NB4 (cell line): Measurements from ENCODE around the gene VPS8.

Source experiments
- DNase-seq: peaks from one replicate; pipeline ENCODE4 v3.0.0; 2010; ENCODE audit warnings: low read depth
- H3K4me3 ChIP-seq: one replicate; pipeline ENCODE4 v1.5.1; 2011; ENCODE audit warnings: mild to moderate bottlenecking, low read depth, low read length, moderate library complexity
- MYC ChIP-seq: IDR thresholded peaks from 2 replicates; pipeline ENCODE4 v1.6.1; 2011; ENCODE audit warnings: low read depth, low read length
- POLR2A ChIP-seq: IDR thresholded peaks from 2 replicates; pipeline ENCODE4 v1.6.1; 2011; ENCODE audit warnings: mild to moderate bottlenecking; ENCODE audit not compliant: insufficient read length; ENCODE audit errors: extremely low read depth
- TF ChIP-seq, protein P1 (sequence below): IDR thresholded peaks from one replicate; pipeline ENCODE4 v1.5.1; 2012; ENCODE audit warnings: low read depth, low read length
- TF ChIP-seq, protein P2 (sequence below): IDR thresholded peaks from 2 replicates; pipeline ENCODE4 v1.6.1; 2011; ENCODE audit warnings: low read depth, low read length

The VPS8 gene

DNA sequence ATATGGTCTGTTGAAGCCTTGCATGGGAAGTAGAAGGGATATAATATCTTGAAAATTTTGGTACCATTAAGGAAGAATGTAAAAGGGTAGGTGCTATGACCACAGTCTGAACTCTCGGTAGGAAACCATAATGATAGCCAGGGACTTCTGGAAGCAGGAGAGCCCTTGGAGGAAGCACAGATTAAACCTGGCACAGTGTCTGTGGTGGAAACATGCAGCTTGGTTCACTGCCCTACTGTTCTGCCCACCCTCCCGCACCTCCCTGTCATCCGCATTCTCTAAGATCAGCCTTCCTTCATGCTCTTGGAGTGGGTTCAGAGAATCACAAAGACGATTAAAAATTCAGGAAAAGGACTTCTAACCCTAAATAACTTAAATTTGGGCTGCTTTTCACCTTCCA lies 20.9 kb downstream of the VPS8 start:
- no peak for DNase-seq
- TF ChIP-seq POLR2A, result no peak
- TF ChIP-seq, protein P1, sequence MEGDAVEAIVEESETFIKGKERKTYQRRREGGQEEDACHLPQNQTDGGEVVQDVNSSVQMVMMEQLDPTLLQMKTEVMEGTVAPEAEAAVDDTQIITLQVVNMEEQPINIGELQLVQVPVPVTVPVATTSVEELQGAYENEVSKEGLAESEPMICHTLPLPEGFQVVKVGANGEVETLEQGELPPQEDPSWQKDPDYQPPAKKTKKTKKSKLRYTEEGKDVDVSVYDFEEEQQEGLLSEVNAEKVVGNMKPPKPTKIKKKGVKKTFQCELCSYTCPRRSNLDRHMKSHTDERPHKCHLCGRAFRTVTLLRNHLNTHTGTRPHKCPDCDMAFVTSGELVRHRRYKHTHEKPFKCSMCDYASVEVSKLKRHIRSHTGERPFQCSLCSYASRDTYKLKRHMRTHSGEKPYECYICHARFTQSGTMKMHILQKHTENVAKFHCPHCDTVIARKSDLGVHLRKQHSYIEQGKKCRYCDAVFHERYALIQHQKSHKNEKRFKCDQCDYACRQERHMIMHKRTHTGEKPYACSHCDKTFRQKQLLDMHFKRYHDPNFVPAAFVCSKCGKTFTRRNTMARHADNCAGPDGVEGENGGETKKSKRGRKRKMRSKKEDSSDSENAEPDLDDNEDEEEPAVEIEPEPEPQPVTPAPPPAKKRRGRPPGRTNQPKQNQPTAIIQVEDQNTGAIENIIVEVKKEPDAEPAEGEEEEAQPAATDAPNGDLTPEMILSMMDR, result no peak
- TF ChIP-seq MYC, result no peak
- TF ChIP-seq, protein P2, sequence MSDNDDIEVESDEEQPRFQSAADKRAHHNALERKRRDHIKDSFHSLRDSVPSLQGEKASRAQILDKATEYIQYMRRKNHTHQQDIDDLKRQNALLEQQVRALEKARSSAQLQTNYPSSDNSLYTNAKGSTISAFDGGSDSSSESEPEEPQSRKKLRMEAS, result no peak
- no peak overlapping the region for H3K4me3 ChIP-seq

DNA sequence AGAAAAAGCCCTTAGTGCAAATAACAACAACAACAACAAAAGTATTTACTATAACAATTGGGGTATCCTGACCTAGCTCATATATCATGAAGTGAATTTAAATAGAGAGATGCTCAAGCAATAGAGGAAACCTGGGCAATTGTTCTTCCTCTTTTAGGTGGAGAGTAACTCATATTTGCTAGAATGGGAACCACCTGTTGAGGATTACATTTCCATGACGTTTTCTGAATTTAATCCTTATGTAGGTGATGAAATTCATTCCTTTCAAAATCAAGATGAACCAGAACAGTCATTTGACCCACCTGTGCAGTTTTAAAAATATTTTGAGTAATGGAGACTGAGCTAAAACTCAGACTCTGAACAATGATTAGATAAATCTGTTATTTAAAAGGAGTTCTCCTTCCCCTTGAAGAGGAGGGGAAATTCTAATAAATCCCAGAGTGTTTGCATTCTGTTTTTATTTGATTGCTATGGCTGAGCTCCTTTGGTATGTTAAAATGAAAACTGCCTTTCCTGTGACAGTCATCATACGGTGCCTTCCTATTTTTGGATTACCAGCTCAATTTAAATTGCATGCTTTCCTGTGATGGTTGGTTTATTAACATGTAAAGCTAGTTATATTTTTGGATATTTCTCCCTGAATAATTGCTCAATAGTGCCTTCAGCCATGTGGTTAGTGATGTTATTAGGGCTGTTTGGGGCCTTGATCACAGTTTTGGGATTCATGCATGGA lies 24.3 kb downstream of the VPS8 start:
- TF ChIP-seq, protein P2, result no peak
- H3K4me3 ChIP-seq, result no peak overlapping the region
- DNase-seq, result no peak

DNA sequence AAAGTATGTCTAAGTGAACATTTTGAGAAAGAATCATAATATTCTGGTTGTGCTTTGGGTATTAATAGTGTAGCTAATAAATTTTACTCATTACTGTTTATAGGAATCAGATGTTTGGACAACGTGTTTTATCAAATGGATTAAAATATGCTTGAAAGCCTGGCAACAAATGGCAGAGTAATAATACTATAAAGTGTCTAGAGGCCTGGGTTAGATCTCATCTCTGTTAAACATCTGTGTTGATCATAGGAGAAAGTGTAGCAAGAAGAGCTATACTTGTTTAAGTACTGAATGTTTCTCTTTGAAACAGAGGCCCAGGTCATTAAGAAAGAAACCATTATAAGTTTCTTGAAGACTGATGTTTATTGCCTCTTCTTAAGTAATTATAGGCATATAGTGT lies 30.5 kb downstream of the VPS8 start:
- TF ChIP-seq MYC, result no peak
- no peak for TF ChIP-seq POLR2A
- TF ChIP-seq, protein P2, result no peak
- TF ChIP-seq, protein P1, result no peak
- H3K4me3 ChIP-seq, result no peak overlapping the region
- no peak for DNase-seq

DNA sequence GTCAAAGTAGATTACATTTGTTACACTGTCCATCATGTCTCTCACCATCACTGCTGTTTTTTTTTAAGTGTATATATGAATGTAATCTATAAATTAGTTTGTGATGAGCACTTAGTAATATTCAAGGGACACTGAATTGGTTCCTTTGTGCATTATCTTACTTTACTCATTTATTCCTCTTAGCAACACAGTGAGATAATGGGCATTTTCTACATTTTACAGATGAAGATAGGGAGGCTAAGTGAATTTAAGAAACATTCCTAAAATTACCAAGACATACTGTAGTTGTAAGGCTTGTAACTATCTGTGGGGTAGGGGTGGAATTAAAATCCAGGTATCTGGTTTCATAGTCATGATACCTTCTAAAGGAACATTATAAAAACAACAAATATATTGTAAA lies 33.9 kb downstream of the VPS8 start:
- TF ChIP-seq, protein P2, result no peak
- H3K4me3 ChIP-seq, result no peak overlapping the region
- no peak for DNase-seq

DNA sequence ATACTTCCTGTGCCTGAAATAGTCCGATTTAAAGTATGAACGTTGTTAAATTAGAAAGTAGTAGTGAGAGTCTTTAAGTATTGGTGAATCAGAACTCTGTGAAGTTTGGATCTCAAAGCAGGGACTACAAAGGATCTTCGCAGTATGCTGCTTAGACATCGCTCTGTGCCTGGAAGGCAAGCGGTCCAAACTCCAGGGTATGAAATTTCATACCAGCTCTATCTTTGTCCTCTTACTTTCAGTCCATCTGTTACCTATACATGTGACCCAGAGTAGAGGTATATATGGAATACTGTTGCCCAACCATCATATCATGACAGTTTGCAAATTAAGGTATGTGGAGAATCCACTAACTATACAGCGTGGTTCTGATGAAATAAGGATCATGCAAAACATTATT lies 34.5 kb downstream of the VPS8 start:
- DNase-seq, result no peak
- H3K4me3 ChIP-seq, result no peak overlapping the region
- TF ChIP-seq, protein P2, result no peak
- TF ChIP-seq POLR2A (no peak), MYC (no peak)
- TF ChIP-seq, protein P1, result no peak

DNA sequence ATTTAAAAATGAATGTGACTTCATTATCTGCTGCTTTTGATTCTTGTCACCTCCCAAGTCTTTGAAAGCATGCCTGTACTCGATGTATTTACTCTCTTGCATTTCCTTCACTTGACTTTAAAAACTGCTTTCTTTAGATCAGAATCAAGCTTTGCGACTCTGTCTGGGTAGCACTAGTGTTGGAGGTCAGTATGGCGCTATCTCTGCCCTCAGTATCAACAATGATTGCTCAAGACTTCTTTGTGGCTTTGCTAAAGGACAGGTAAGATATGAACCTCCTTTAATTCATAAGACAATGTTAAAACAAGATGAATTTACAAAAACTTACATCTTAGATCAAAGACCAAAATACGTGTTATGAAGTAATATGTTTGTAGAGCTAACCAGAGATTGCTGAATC lies 37.0 kb downstream of the VPS8 start:
- H3K4me3 ChIP-seq, result no peak overlapping the region
- TF ChIP-seq, protein P1, result no peak
- TF ChIP-seq MYC, result no peak
- TF ChIP-seq, protein P2, result no peak
- TF ChIP-seq POLR2A, result no peak
- DNase-seq, result no peak

DNA sequence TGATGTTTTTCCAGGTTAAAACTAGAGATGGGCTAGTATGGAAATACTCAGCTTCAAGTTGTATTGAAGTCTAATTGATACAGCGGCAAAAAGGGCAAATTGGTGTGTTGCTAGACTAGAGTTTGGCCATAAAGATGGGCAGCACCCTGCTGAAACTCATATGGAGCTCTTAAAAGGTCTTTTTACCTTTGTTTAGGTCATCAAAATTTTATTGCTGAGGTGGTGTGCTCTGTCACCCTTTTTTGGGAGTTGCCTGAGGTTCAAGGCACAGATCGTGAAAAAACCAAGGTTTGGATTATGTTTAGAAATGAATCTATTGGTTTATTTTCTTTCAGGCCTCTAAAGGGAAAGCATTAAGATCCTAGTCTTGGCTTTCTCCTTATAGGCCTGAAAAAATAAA lies 38.2 kb downstream of the VPS8 start:
- TF ChIP-seq, protein P2, result no peak
- TF ChIP-seq, protein P1, result no peak
- TF ChIP-seq POLR2A (no peak), MYC (no peak)
- no peak for DNase-seq
- H3K4me3 ChIP-seq, result no peak overlapping the region
